IPS-18a (cell line): Measurements from ENCODE around the gene SHF.
A peak's percentile ranks its signal among the peaks of the same experiment; 100 is the strongest.

Experiments used
- H3K27ac ChIP-seq: one replicate; pipeline ENCODE4 v1.5.1; 2013; ENCODE audit warnings: low read length
- H3K27me3 ChIP-seq: one replicate; pipeline ENCODE4 v1.6.1; 2013; ENCODE audit warnings: mild to moderate bottlenecking, low read length; ENCODE audit not compliant: control insufficient read depth, insufficient read depth
- H3K36me3 ChIP-seq: one replicate; pipeline ENCODE4 v1.6.1; 2013; ENCODE audit warnings: low read depth, low read length; ENCODE audit not compliant: control insufficient read depth
- H3K4me1 ChIP-seq: one replicate; pipeline ENCODE4 v1.6.1; 2013; ENCODE audit warnings: low read depth, low read length; ENCODE audit not compliant: control insufficient read depth
- H3K4me3 ChIP-seq: one replicate; pipeline ENCODE4 v1.5.1; 2013; ENCODE audit warnings: low read length
- H3K9ac ChIP-seq: one replicate; pipeline ENCODE4 v1.6.1; 2013; ENCODE audit warnings: mild to moderate bottlenecking, low read length, moderate library complexity
- H3K9me3 ChIP-seq: one replicate; pipeline ENCODE4 v1.6.1; 2013; ENCODE audit warnings: low read depth, low read length; ENCODE audit not compliant: control insufficient read depth

SHF gene

GRCh38 chr15:45179221-45179985 is 8.4 kb downstream of the SHF start:
- Histone ChIP-seq H3K9ac (no peak overlapping the region), H3K9me3 (no peaks in the 10 kb centered on the region), H3K36me3 (peaks cover 14% of the 10 kb centered on the region), H3K27ac (no peak overlapping the region), H3K4me3 (no peak overlapping the region), H3K27me3 (no peaks in the 10 kb centered on the region), H3K4me1 (peaks cover 31% of the 10 kb centered on the region)

- Histone ChIP-seq H3K4me3 (no peak overlapping the region), H3K9ac (no peak overlapping the region), H3K9me3 (no peaks in the 10 kb centered on the region), H3K27ac (no peak overlapping the region), H3K36me3 (peaks cover 14% of the 10 kb centered on the region), H3K4me1 (peaks cover 10% of the 10 kb centered on the region), H3K27me3 (no peaks in the 10 kb centered on the region)
Measured at GRCh38 chr15:45177285-45177684, 10.5 kb downstream of the SHF start.

- H3K9me3 ChIP-seq = no peaks in the 10 kb centered on the region
- peaks cover 8% of the 10 kb centered on the region for H3K4me1 ChIP-seq
- H3K27me3 ChIP-seq = no peaks in the 10 kb centered on the region
- no peak overlapping the region for H3K27ac ChIP-seq
- peaks cover 14% of the 10 kb centered on the region for H3K36me3 ChIP-seq
- H3K9ac ChIP-seq = no peak overlapping the region
- H3K4me3 ChIP-seq = no peak overlapping the region
Measured at GRCh38 chr15:45174577-45174976, 13.2 kb downstream of the SHF start.

GRCh38 chr15:45174069-45174468 is 13.7 kb downstream of the SHF start:
- Histone ChIP-seq H3K9ac (no peak overlapping the region), H3K4me3 (no peak overlapping the region), H3K27me3 (no peaks in the 10 kb centered on the region), H3K36me3 (peaks cover 14% of the 10 kb centered on the region), H3K4me1 (peaks cover 11% of the 10 kb centered on the region), H3K27ac (no peak overlapping the region), H3K9me3 (no peaks in the 10 kb centered on the region)

- Histone ChIP-seq H3K27ac (no peak overlapping the region), H3K9ac (no peak overlapping the region), H3K4me1 (peaks cover 16% of the 10 kb centered on the region), H3K27me3 (no peaks in the 10 kb centered on the region), H3K9me3 (no peaks in the 10 kb centered on the region), H3K36me3 (peaks cover 7% of the 10 kb centered on the region), H3K4me3 (no peak overlapping the region)
Measured at GRCh38 chr15:45171912-45172311, 15.9 kb downstream of the SHF start.

- Histone ChIP-seq H3K36me3 (peaks cover under 1% of the 10 kb centered on the region), H3K9ac (no peak overlapping the region), H3K4me1 (peaks cover 16% of the 10 kb centered on the region), H3K4me3 (no peak overlapping the region), H3K27me3 (no peaks in the 10 kb centered on the region), H3K27ac (no peak overlapping the region), H3K9me3 (no peaks in the 10 kb centered on the region)
Measured at GRCh38 chr15:45169608-45170480, 17.9 kb downstream of the SHF start.

- H3K9me3 ChIP-seq = no peaks in the 10 kb centered on the region
- peaks cover 16% of the 10 kb centered on the region for H3K4me1 ChIP-seq
- no peaks in the 10 kb centered on the region for H3K27me3 ChIP-seq
- no peaks in the 10 kb centered on the region for H3K36me3 ChIP-seq
- H3K4me3 ChIP-seq = no peak overlapping the region
- no peak overlapping the region for H3K27ac ChIP-seq
- H3K9ac ChIP-seq = no peak overlapping the region
Measured at GRCh38 chr15:45168751-45169551, 18.8 kb downstream of the SHF start.

GRCh38 chr15:45168286-45168685 is 19.5 kb downstream of the SHF start:
- no peak overlapping the region for H3K4me3 ChIP-seq
- H3K36me3 ChIP-seq = no peaks in the 10 kb centered on the region
- H3K9me3 ChIP-seq = no peaks in the 10 kb centered on the region
- H3K27me3 ChIP-seq = no peaks in the 10 kb centered on the region
- peaks cover 16% of the 10 kb centered on the region for H3K4me1 ChIP-seq
- H3K27ac ChIP-seq = no peak overlapping the region
- H3K9ac ChIP-seq = no peak overlapping the region

- no peaks in the 10 kb centered on the region for H3K27me3 ChIP-seq
- no peaks in the 10 kb centered on the region for H3K9me3 ChIP-seq
- H3K9ac ChIP-seq = peak overlapping the region; percentile 78
- H3K4me1 ChIP-seq = peaks cover 18% of the 10 kb centered on the region
- H3K27ac ChIP-seq = no peak overlapping the region
- H3K36me3 ChIP-seq = no peaks in the 10 kb centered on the region
- H3K4me3 ChIP-seq = peak overlapping the region; percentile 71
Measured at GRCh38 chr15:45167631-45168205, 20.0 kb downstream of the SHF start.

- Histone ChIP-seq H3K9ac (peak overlapping the region; percentile 78), H3K9me3 (no peaks in the 10 kb centered on the region), H3K27me3 (no peaks in the 10 kb centered on the region), H3K27ac (peak overlapping the region; percentile 68), H3K4me3 (peak overlapping the region; percentile 71), H3K36me3 (no peaks in the 10 kb centered on the region), H3K4me1 (peaks cover 22% of the 10 kb centered on the region)
Measured at GRCh38 chr15:45166834-45167630, 20.7 kb downstream of the SHF start.
